T47D (cell line): ENCODE data around the gene RUBCN.
"Not testable (repeated sequence)": the region's sequence is repeated elsewhere in the genome, so short reads cannot be mapped to it uniquely, and the experiment has no call there.

Experiments
- DNase-seq, 2 experiments: peaks; one replicate each; pipeline versions ENCODE4 v3.0.0 to v3.0.0-alpha.2; 2011 to 2012; ENCODE audit warnings: low read depth in 1 of 2, low spot score in 1 of 2
- in situ Hi-C: cut with HindIII; loops from 2 replicates; pipeline ENCODE4 v1.10.0; 2016; ENCODE audit warnings: low sequenced_read_pairs, low pct_unique_long_range_greater_than_20kb

The RUBCN gene

GRCh38 chr3:197664414-197665141, 72.1 kb downstream of the RUBCN start:
- DNase-seq, in situ Hi-C loops: not testable (repeated sequence)

- in situ Hi-C loops, DNase-seq: not testable (repeated sequence)
These were observed 73.2 kb downstream of the RUBCN start for GRCh38 chr3:197663367-197664140.

GRCh38 chr3:197662352-197662751, 74.4 kb downstream of the RUBCN start:
- DNase-seq, in situ Hi-C loops: not testable (repeated sequence)

GRCh38 chr3:197661874-197662273, 74.8 kb downstream of the RUBCN start:
- in situ Hi-C loops: not testable (repeated sequence)

GRCh38 chr3:197661234-197661834, 75.4 kb downstream of the RUBCN start:
- in situ Hi-C loops, DNase-seq: not testable (repeated sequence)

More at GRCh38 chr3:197661874-197662273, 74.8 kb downstream of the RUBCN start:
- not testable (repeated sequence) for DNase-seq

- DNase-seq, in situ Hi-C loops: not testable (repeated sequence)
These were observed 77.0 kb downstream of the RUBCN start for GRCh38 chr3:197659701-197660100.

- DNase-seq, in situ Hi-C loops: not testable (repeated sequence)
These were observed 77.6 kb downstream of the RUBCN start for GRCh38 chr3:197659144-197659543.

- in situ Hi-C loops, DNase-seq: not testable (repeated sequence)
These were observed 78.0 kb downstream of the RUBCN start for GRCh38 chr3:197658706-197659105.

- in situ Hi-C loops, DNase-seq: not testable (repeated sequence)
These were observed 79.0 kb downstream of the RUBCN start for GRCh38 chr3:197657541-197658292.

- DNase-seq, in situ Hi-C loops: not testable (repeated sequence)
These were observed 79.7 kb downstream of the RUBCN start for GRCh38 chr3:197656960-197657359.

- DNase-seq, in situ Hi-C loops: not testable (repeated sequence)
These were observed 80.6 kb downstream of the RUBCN start for GRCh38 chr3:197656129-197656528.

- DNase-seq, in situ Hi-C loops: not testable (repeated sequence)
These were observed 81.7 kb downstream of the RUBCN start for GRCh38 chr3:197654998-197655330.

GRCh38 chr3:197654090-197654997, 82.4 kb downstream of the RUBCN start:
- DNase-seq, in situ Hi-C loops: not testable (repeated sequence)

GRCh38 chr3:197652860-197653259, 83.8 kb downstream of the RUBCN start:
- in situ Hi-C loops, DNase-seq: not testable (repeated sequence)

GRCh38 chr3:197647649-197648048, 89.1 kb downstream of the RUBCN start:
- DNase-seq, in situ Hi-C loops: not testable (repeated sequence)

GRCh38 chr3:197647191-197647590, 89.5 kb downstream of the RUBCN start:
- in situ Hi-C loops, DNase-seq: not testable (repeated sequence)

GRCh38 chr3:197646294-197646693, 90.4 kb downstream of the RUBCN start:
- in situ Hi-C loops: not testable (repeated sequence)

More at GRCh38 chr3:197646294-197646693, 90.4 kb downstream of the RUBCN start:
- DNase-seq: not testable (repeated sequence)
